NCI-H748 (cell line): ENCODE measurements around the gene PADI1.
A peak's percentile ranks its signal among the peaks of the same experiment; 100 is the strongest.

Source experiments
- DNase-seq: peaks from one replicate; lab custom pipeline; 2025; ENCODE audit not compliant: unreplicated experiment; lab: John Stamatoyannopoulos, UW

PADI1 gene

GRCh38 chr1:17196496-17197185 is 8.3 kb upstream of the PADI1 start:
- no peak for DNase-seq

- DNase-seq = no peak
Measured at GRCh38 chr1:17197696-17198095, 7.2 kb upstream of the PADI1 start.

GRCh38 chr1:17198476-17199258 is 6.3 kb upstream of the PADI1 start:
- DNase-seq = no peak

DNA sequence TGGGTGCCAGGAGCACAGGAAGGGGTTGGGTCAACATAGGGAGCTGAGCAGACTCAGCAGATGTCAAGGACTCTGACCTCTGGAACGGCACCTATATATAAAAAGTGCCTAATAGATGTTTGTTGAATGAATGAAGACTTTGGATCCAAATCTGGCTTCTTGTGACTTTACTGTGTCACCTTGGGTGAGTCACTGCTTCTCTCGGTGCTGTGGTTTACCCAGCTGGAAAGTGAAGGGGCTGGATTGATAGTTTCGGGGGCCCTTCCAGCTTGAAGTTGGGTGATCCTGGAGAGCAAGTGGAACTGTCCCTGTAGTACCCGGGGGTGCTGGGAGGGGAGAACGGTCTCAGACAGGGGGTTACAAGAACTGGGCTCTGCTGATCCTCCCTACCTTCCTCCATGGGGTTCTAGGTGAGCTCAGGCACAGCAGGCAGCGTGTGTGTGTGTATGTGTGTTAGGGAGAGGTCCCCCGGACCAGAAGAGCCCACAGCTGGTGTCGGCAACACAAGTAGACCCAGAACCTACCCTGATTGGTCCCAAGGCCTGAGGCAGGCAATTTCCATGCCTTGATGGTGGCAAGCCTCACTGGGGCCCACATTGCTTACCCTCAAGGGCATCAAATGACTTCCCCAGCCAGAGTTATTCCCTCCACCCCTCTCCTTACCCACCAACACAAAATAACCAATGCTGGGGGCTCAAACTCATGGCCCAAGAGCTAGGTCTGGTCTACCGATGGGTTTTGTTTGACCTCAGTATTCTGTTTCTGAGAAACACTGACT is 5.5 kb upstream of the PADI1 start:
- no peak for DNase-seq

GRCh38 chr1:17200246-17200645 is 4.7 kb upstream of the PADI1 start:
- no peak for DNase-seq

- DNase-seq = no peak
Measured at GRCh38 chr1:17200756-17201155, 4.2 kb upstream of the PADI1 start.

DNA sequence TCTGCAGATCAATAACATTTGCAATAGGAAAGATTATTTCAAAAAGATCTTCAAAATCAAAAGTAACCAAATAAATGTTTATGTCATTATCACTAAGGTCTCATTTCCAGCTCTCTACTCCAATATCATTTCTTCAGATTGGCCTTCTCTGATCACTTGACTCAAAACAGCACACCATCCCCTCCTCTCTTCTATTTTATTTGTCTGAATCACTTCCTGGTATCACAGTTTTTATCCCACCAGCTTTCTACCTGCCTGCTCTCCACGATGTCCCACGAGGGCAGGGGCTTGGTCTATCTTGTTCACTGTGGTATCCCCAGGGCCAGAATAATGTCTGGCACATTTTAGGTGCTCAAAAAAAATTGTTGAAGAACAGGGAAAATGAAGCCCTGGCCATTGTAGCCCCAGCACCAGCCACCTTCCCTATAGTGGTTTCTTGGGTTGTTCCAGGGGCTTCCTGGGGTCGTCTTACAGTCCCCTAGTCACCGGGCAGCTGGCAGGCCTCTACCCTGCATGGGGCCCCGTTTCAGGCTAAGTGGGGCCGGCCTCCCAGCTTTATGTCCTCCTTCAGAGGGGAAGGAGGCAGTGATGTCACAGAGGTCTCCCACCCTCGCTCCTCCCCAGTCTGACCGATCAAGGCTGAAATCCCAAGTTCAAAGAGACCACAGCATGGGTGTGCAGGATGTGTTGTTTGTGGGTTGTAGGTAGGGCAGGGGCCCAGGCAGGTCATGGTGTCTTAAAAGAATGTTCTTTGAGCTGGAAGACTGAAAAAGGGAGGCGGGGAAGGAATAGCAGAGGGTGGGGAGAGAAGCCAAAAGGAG is 3.5 kb upstream of the PADI1 start:
- DNase-seq = no peak

GRCh38 chr1:17205652-17206051 is 724 bp downstream of the PADI1 start:
- no peak for DNase-seq

- DNase-seq = no peak
Measured at GRCh38 chr1:17206196-17206595, 1.3 kb downstream of the PADI1 start.

DNA sequence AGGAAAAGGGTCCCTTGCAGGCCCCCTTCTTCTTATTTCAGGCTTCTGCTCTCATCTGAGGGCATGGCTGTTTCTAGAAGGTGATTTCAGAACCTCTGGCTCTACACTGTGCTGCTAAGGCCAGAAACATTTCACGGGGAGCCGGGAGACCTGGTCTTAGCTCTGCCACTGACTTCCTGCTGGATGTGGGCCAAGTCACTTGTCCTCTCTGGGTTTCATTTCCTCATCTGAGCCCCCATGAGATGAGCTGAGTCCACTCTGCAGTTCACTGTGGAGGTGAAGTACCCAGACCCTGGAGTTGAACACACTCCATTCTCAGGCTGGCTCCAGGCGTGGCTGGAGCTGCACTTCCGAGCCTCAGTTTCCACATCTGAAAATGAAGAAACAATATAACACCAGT is 2.1 kb downstream of the PADI1 start:
- peak; percentile 1 for DNase-seq

DNA sequence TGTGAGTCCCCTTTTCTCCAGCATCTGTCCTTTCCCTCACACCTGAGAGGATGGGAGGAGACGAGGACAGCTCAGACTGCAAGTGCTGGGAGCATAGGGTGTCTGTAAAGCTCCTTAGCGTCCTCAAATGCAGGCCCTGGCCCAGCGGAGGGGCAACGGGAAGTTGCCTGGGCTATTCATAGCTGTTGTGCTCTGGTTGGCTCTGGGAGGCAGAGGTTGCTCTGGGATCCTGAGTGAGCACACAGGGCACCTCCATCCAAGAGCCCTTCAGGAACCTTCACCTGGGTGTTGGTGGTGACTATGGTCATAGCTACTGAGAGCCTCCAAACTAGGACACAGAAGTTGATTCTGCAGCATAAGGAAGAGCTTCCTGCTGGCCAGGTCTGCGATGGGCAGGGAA is 2.6 kb downstream of the PADI1 start:
- DNase-seq = no peak

DNA sequence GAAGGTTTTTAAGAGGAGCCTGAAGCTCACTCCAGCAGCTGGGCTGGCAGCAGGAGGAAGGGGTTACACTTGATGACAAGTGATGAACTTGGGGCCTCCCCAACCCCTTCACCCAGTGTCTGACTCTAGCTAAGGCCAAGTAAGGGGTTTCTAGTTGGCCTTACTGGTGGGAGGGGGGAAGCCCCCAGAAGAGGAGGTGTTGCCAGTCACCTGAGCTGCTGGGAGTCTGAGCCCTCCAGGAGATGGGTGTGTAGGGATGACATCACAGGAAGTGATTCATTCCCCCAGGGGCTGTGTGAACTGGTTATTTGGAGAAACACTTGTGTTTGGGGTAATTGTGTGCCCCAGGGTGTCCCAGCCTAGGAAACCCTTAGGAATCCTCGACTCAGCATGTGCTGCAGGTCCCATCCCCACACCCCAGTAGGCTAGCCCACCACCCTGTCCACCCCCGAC is 3.1 kb downstream of the PADI1 start:
- no peak for DNase-seq

GRCh38 chr1:17208546-17208945 is 3.6 kb downstream of the PADI1 start:
- no peak for DNase-seq

DNA sequence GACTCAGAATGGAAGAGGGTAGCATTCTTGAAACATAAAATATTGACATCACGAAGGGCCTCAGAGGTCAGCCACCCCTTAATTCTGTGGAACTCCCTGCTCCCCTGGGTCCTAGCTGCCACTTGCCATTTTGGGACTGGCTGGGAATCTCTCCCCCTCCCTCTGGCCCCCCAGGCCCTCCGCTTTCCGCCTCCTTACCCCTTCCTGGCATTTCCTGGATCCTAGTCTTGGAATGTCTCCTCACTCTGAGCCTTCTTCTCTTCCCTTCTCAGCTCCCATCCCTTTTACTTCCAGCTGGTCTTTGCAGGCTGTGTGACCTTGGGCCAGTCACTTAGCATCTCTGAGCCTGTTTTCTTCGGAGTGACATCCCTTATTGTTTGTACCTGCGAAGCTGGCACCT is 4.5 kb downstream of the PADI1 start:
- no peak for DNase-seq

DNA sequence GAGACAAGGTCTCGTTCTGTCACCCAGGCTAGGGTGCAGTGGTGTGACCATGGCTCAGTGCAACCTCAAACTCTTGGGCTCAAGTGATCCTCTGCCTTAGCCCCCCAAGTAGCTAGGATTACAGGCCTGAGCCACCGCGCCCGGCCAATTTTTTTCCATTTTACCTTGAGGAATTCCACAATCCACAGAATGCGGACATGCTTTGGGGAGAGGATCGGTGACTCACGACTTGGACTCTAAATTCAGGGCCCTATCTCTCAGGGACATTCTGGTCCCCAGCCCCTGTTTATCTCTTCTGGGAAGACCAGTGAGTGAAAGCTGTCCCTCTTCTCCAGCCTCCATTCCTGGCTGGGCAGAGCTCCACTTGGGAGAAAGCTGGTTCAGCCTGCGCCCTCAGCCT is 5.2 kb downstream of the PADI1 start:
- DNase-seq = no peak

DNA sequence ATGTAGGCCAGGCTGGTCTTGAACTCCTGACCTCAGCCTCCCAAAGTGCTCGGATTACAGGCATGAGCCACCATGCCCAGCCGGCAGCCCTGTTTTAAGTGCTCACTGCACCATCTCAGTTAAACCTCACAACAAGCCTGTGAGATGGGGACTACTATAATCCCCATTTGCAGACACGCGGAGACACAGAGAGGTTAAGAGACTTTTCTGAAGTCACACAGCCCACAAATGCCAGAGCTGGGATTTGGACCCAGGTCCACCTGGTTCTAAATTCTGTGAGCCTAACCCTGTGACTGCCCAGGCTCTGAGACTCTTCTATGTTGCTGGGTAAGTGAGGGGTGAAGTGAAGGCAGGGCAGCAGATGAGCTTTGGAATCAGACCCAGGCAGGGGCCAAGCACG is 6.4 kb downstream of the PADI1 start:
- DNase-seq = no peak

DNA sequence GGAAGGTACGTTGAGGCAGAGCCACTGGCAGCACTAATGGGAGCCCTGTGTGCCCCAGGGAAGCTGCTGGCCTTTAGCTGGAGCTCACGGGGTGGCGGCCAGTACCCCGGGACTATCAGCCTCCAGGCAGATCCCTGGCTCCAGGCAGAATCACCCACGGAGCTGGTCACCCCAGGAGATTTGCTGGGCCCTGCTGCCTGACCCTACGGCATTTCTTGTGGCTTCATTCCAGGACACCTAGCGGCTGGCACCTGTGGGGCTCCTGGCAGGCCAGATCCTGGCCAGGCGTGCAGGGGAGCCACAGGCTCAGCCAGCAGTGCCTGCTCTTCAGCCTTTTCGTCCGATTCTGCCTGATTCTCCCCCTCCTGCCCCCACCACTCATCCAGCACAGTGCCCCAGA is 7.1 kb downstream of the PADI1 start:
- DNase-seq = no peak

GRCh38 chr1:17212487-17213121 is 7.7 kb downstream of the PADI1 start:
- DNase-seq = peak; percentile 25

GRCh38 chr1:17213148-17213781 is 8.3 kb downstream of the PADI1 start:
- no peak for DNase-seq

DNA sequence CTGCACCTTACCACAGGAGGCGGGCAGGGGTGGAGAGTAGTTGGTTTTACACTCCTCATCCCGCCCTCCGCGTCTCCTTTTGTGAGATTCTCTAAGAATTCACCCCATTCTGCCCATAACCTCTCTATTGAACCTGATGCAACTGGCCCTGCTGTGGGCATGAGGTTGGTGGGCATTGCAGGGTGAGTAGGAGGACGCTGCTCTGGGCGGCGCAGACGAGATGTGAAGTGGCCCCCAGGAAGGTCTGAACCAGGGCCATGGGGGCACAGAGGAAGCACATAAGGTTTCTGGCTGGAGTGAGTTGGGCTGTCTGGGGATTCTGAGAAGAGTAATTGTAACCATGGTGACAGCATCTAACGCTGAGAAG is 8.8 kb downstream of the PADI1 start:
- no peak for DNase-seq
